HEK293 (cell line): ENCODE results near the gene ITK.

Source experiments
- MEIS1 ChIP-seq: sonication (generic); formaldehyde crosslinking; IDR thresholded peaks from 2 replicates; pipeline ENCODE4 v1.8.1; 2022; ENCODE audit warnings: missing genetic modification reagents, mild to moderate bottlenecking, borderline replicate concordance
- REPIN1 ChIP-seq: fragments of 450-650 bp; formaldehyde crosslinking; IDR thresholded peaks from 2 replicates; pipeline ENCODE4 v1.5.1; 2017; ENCODE audit warnings: missing biosample characterization, missing genetic modification characterization, low read depth
- SCRT1 ChIP-seq: fragments of 450-650 bp; formaldehyde crosslinking; IDR thresholded peaks from 2 replicates; pipeline ENCODE4 v1.5.1; 2016; ENCODE audit warnings: missing biosample characterization, missing genetic modification characterization, borderline replicate concordance
- YY1 ChIP-seq: fragments of 450-650 bp; formaldehyde crosslinking; IDR thresholded peaks from 2 replicates; pipeline ENCODE4 v1.5.1; 2018; ENCODE audit warnings: missing biosample characterization, missing genetic modification characterization
- ZBTB8A ChIP-seq: fragments of 450-650 bp; formaldehyde crosslinking; IDR thresholded peaks from 2 replicates; pipeline ENCODE4 v1.5.1; 2016; ENCODE audit warnings: missing biosample characterization, missing genetic modification characterization
- ZNF169 ChIP-seq: fragments of 450-650 bp; formaldehyde crosslinking; IDR thresholded peaks from 2 replicates; pipeline ENCODE4 v1.5.1; 2016; ENCODE audit warnings: missing biosample characterization, missing genetic modification characterization
- ZNF239 ChIP-seq: fragments of 450-650 bp; formaldehyde crosslinking; IDR thresholded peaks from 2 replicates; pipeline ENCODE4 v1.5.1; 2016; ENCODE audit warnings: missing biosample characterization, missing genetic modification characterization
- ZNF544 ChIP-seq: fragments of 450-650 bp; formaldehyde crosslinking; IDR thresholded peaks from 2 replicates; pipeline ENCODE4 v1.5.0; 2017; ENCODE audit warnings: missing biosample characterization, missing genetic modification characterization
- TF ChIP-seq, protein P1 (sequence below): fragments of 450-650 bp; formaldehyde crosslinking; IDR thresholded peaks from 2 replicates; pipeline ENCODE4 v1.5.1; 2016; ENCODE audit warnings: missing biosample characterization, missing genetic modification characterization
- TF ChIP-seq, protein P2 (sequence below): fragments of 450-650 bp; formaldehyde crosslinking; IDR thresholded peaks from 2 replicates; pipeline ENCODE4 v1.5.1; 2017; ENCODE audit warnings: missing biosample characterization, missing genetic modification characterization
- TF ChIP-seq, protein P3 (sequence below): sonication (generic); formaldehyde crosslinking; IDR thresholded peaks from 2 replicates; pipeline ENCODE4 v1.8.1; 2022; ENCODE audit warnings: mild to moderate bottlenecking, moderate library complexity, missing genetic modification reagents

DNA sequence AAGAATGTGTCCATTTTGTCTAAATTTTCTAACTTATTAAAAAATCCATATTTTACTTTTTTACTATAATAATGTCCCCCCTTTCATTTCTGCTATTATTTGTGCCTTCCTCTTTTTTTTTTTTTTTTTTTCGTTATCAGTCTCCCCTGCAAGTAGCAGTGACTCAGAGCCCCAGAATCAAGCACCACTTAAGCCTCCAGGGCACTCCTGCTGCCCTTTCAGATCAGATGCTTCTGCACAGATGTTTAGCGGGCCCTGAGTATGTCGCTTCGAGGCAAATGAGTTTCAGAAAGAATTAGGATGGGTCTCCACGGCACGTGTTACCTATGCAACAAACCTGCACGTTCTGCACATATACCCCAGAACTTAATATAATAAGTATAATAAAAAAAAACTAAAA, 49.7 kb upstream of the ITK start:
- TF ChIP-seq, protein P1, sequence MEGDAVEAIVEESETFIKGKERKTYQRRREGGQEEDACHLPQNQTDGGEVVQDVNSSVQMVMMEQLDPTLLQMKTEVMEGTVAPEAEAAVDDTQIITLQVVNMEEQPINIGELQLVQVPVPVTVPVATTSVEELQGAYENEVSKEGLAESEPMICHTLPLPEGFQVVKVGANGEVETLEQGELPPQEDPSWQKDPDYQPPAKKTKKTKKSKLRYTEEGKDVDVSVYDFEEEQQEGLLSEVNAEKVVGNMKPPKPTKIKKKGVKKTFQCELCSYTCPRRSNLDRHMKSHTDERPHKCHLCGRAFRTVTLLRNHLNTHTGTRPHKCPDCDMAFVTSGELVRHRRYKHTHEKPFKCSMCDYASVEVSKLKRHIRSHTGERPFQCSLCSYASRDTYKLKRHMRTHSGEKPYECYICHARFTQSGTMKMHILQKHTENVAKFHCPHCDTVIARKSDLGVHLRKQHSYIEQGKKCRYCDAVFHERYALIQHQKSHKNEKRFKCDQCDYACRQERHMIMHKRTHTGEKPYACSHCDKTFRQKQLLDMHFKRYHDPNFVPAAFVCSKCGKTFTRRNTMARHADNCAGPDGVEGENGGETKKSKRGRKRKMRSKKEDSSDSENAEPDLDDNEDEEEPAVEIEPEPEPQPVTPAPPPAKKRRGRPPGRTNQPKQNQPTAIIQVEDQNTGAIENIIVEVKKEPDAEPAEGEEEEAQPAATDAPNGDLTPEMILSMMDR (tag by site-specific recombination), result no peak
- TF ChIP-seq ZNF169, result no peak
- TF ChIP-seq, protein P2, sequence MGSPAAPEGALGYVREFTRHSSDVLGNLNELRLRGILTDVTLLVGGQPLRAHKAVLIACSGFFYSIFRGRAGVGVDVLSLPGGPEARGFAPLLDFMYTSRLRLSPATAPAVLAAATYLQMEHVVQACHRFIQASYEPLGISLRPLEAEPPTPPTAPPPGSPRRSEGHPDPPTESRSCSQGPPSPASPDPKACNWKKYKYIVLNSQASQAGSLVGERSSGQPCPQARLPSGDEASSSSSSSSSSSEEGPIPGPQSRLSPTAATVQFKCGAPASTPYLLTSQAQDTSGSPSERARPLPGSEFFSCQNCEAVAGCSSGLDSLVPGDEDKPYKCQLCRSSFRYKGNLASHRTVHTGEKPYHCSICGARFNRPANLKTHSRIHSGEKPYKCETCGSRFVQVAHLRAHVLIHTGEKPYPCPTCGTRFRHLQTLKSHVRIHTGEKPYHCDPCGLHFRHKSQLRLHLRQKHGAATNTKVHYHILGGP (tag by site-specific recombination), result no peak
- no peak for TF ChIP-seq MEIS1
- no peak for TF ChIP-seq YY1 (tag by site-specific recombination)
- TF ChIP-seq ZBTB8A (tag by site-specific recombination), result no peak
- TF ChIP-seq REPIN1, result no peak
- TF ChIP-seq, protein P3, sequence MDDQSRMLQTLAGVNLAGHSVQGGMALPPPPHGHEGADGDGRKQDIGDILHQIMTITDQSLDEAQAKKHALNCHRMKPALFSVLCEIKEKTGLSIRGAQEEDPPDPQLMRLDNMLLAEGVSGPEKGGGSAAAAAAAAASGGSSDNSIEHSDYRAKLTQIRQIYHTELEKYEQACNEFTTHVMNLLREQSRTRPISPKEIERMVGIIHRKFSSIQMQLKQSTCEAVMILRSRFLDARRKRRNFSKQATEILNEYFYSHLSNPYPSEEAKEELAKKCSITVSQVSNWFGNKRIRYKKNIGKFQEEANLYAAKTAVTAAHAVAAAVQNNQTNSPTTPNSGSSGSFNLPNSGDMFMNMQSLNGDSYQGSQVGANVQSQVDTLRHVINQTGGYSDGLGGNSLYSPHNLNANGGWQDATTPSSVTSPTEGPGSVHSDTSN (CRISPR knock-in tag), result no peak
- TF ChIP-seq ZNF544 (tag by site-specific recombination), result no peak
- no peak for TF ChIP-seq SCRT1 (tag by site-specific recombination)
- TF ChIP-seq ZNF239 (tag by site-specific recombination), result no peak
